ENCODE measurements around the gene GADD45GIP1. TPM values are rescaled to one million over a fixed set of nuclear protein-coding genes. Genes with fewer than 3 reads are reported as not detected.

Gene GADD45GIP1
- total and polyA plus RNA-seq, 10 of the 15 experiments (the other 5 are each of a cell fraction or from before 2014, with no cell fraction given): 5.1 to 136 (median 30.1) TPM

DNA sequence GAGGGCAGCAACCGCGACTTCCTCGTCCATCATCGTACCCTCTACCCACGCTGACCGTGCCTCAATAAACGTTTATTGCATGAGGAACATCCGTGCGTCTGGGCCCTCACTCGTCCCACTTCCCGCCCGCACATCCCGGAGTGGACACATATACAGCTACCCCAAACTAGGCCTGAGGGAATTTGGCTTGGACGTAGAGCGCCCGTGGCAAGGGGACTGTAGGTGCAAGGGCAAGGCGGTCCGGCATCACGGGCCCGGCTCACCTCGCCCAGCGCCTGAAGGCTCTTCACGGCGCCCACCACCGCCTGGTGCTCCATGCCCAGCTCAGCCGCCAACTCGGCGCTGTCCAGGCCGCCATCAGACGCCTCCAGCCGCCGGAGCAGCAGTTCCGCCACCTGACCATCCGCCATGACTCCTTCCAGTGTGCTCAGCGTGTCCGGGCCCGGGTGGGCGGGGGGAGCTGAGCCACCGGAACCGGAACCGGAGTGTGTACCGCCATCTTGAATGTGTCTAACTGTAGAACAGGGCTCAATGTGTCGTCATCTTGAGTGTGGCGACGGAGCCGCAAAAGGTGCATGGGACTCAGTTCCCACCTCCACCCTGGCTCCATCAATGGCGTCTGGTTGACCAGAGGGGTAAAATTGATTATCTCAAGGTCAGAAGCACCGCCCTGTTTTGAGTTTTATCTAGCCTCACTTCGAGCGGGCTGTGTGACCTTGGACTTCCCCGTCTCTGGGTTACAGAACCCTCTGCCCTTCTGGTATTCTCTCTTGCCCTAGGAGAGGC, 23.5 kb downstream of the GADD45GIP1 start, which contains the start of gene FARSA (continued):
- peak; percentile 100 for TF ChIP-seq ZNF592 (IDR thresholded peaks at IDR 0.05)
- TF ChIP-seq NFYB (IDR thresholded peaks at IDR 0.05; ENCODE audit: insufficient read depth, low read depth, low read length): no peak
- peak; percentile 37 for TF ChIP-seq MEF2B (IDR thresholded peaks at IDR 0.05; ENCODE audit: partially characterized antibody, poor library complexity, severe bottlenecking)
- TF ChIP-seq NR2C1 (IDR thresholded peaks at IDR 0.05): peak; percentile 93
- TF ChIP-seq BMI1 (IDR thresholded peaks at IDR 0.05; ENCODE audit: borderline replicate concordance): no peak
- no peak for TF ChIP-seq JUND (IDR thresholded peaks at IDR 0.05; ENCODE audit: low read depth, low read length)
- TF ChIP-seq MTA3 (IDR thresholded peaks at IDR 0.05; ENCODE audit: borderline replicate concordance, low read length): no peak
- TF ChIP-seq WRNIP1 (IDR thresholded peaks at IDR 0.05; ENCODE audit: borderline replicate concordance, low read depth, low read length): no peak; the same call in 1 of the 2 replicates
- no peak for TF ChIP-seq CBX3 (IDR thresholded peaks at IDR 0.05; ENCODE audit: borderline replicate concordance, low read depth)
- TF ChIP-seq, protein P1, sequence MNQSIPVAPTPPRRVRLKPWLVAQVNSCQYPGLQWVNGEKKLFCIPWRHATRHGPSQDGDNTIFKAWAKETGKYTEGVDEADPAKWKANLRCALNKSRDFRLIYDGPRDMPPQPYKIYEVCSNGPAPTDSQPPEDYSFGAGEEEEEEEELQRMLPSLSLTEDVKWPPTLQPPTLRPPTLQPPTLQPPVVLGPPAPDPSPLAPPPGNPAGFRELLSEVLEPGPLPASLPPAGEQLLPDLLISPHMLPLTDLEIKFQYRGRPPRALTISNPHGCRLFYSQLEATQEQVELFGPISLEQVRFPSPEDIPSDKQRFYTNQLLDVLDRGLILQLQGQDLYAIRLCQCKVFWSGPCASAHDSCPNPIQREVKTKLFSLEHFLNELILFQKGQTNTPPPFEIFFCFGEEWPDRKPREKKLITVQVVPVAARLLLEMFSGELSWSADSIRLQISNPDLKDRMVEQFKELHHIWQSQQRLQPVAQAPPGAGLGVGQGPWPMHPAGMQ (IDR thresholded peaks at IDR 0.05; ENCODE audit: borderline replicate concordance): no peak
- TF ChIP-seq ZNF384 (IDR thresholded peaks at IDR 0.05; ENCODE audit: borderline replicate concordance, low read depth, low read length): no peak
- TF ChIP-seq BCL3 (IDR thresholded peaks at IDR 0.05; ENCODE audit: borderline replicate concordance, insufficient read depth, low read depth, low read length, poor library complexity, severe bottlenecking): no peak
- 0 out of 2 replicates have a peak, but pooled peaks have one; percentile 78 for TF ChIP-seq RCOR1 (conservative IDR thresholded peaks at IDR 0.05; ENCODE audit: low read depth, low read length)
- TF ChIP-seq RAD21 (IDR thresholded peaks at IDR 0.05; ENCODE audit: insufficient read depth, low read depth, low read length): no peak
- peak; percentile 53 for TF ChIP-seq PKNOX1 (IDR thresholded peaks at IDR 0.05)
- TF ChIP-seq NBN (IDR thresholded peaks at IDR 0.05): 0 out of 2 replicates have a peak, but pooled peaks have one; percentile 52
- TF ChIP-seq ZSCAN29 (IDR thresholded peaks at IDR 0.05): no peak
- TF ChIP-seq, protein P2, sequence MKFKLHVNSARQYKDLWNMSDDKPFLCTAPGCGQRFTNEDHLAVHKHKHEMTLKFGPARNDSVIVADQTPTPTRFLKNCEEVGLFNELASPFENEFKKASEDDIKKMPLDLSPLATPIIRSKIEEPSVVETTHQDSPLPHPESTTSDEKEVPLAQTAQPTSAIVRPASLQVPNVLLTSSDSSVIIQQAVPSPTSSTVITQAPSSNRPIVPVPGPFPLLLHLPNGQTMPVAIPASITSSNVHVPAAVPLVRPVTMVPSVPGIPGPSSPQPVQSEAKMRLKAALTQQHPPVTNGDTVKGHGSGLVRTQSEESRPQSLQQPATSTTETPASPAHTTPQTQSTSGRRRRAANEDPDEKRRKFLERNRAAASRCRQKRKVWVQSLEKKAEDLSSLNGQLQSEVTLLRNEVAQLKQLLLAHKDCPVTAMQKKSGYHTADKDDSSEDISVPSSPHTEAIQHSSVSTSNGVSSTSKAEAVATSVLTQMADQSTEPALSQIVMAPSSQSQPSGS (IDR thresholded peaks at IDR 0.05; ENCODE audit: low read length): no peak
- TF ChIP-seq CREB1 (IDR thresholded peaks at IDR 0.05; ENCODE audit: low read depth): peak; percentile 53
- TF ChIP-seq POLR2A (IDR thresholded peaks at IDR 0.05; ENCODE audit: low read depth, low read length): peak; percentile 99
